ENCODE measurements around the gene AUP1.

Gene AUP1

GRCh38 chr2:74576211-74576862 lies 46.8 kb upstream of the AUP1 start:
- Histone ChIP-seq H2AFZ (ENCODE audit: low read depth, low read length) (0 out of 2 replicates have a peak overlapping the region, but pooled peaks have one; percentile 19), H3K9me3 (ENCODE audit: insufficient read depth, low read length) (no peaks in the 10 kb centered on the region), H3K27me3 (ENCODE audit: low read depth, low read length) (no peaks in the 10 kb centered on the region), H4K20me1 (ENCODE audit: insufficient read depth, low read length) (no peaks in the 10 kb centered on the region), H3K36me3 (replicated peaks; ENCODE audit: low read depth, low read length) (no peaks in the 10 kb centered on the region), H3K79me2 (ENCODE audit: low read length) (no peaks in the 10 kb centered on the region), H3K4me1 (ENCODE audit: low read length) (peaks cover 54% of the 10 kb centered on the region), H3K4me2 (ENCODE audit: low read length) (peak overlapping the region; percentile 56), H3K4me3 (ENCODE audit: low read length) (no peak overlapping the region), H3K27ac (ENCODE audit: low read length) (peak overlapping the region; percentile 76), H3K9ac (ENCODE audit: low read length) (no peak overlapping the region)
- TF ChIP-seq CTCF (IDR thresholded peaks at IDR 0.05; ENCODE audit: low read depth, low read length) (no peak), EZH2phosphoT487 (IDR thresholded peaks at IDR 0.05; ENCODE audit: low read depth) (no peak)

GRCh38 chr2:74575320-74575719 lies 45.8 kb upstream of the AUP1 start:
- H2AFZ ChIP-seq (ENCODE audit: low read depth, low read length): no peak overlapping the region
- H3K27ac ChIP-seq (ENCODE audit: low read length): no peak overlapping the region
- H3K4me2 ChIP-seq (ENCODE audit: low read length): no peak overlapping the region

GRCh38 chr2:74573747-74574562 lies 44.4 kb upstream of the AUP1 start:
- TF ChIP-seq EZH2phosphoT487 (IDR thresholded peaks at IDR 0.05; ENCODE audit: low read depth): no peak
- no peak for TF ChIP-seq CTCF (IDR thresholded peaks at IDR 0.05; ENCODE audit: low read depth, low read length)
- Histone ChIP-seq H3K9ac (ENCODE audit: low read length) (peak overlapping the region; percentile 13; the same call in 1 of the 2 replicates), H3K9me3 (ENCODE audit: insufficient read depth, low read length) (no peaks in the 10 kb centered on the region), H3K27me3 (ENCODE audit: low read depth, low read length) (no peaks in the 10 kb centered on the region), H3K4me3 (ENCODE audit: low read length) (peak overlapping the region; percentile 39; the same call in 1 of the 2 replicates), H2AFZ (ENCODE audit: low read depth, low read length) (peak overlapping the region; percentile 69), H3K27ac (ENCODE audit: low read length) (no peak overlapping the region), H4K20me1 (ENCODE audit: insufficient read depth, low read length) (no peaks in the 10 kb centered on the region), H3K4me2 (ENCODE audit: low read length) (peak overlapping the region; percentile 57), H3K4me1 (ENCODE audit: low read length) (peaks cover 63% of the 10 kb centered on the region), H3K79me2 (ENCODE audit: low read length) (no peaks in the 10 kb centered on the region), H3K36me3 (replicated peaks; ENCODE audit: low read depth, low read length) (no peaks in the 10 kb centered on the region)

More at GRCh38 chr2:74575320-74575719, 45.8 kb upstream of the AUP1 start:
- Histone ChIP-seq H3K4me1 (ENCODE audit: low read length) (peaks cover 64% of the 10 kb centered on the region), H3K27me3 (ENCODE audit: low read depth, low read length) (no peaks in the 10 kb centered on the region), H3K4me3 (ENCODE audit: low read length) (no peak overlapping the region), H3K79me2 (ENCODE audit: low read length) (no peaks in the 10 kb centered on the region), H3K9ac (ENCODE audit: low read length) (no peak overlapping the region), H3K9me3 (ENCODE audit: insufficient read depth, low read length) (no peaks in the 10 kb centered on the region), H4K20me1 (ENCODE audit: insufficient read depth, low read length) (no peaks in the 10 kb centered on the region), H3K36me3 (replicated peaks; ENCODE audit: low read depth, low read length) (no peaks in the 10 kb centered on the region)
- TF ChIP-seq CTCF (IDR thresholded peaks at IDR 0.05; ENCODE audit: low read depth, low read length) (no peak), EZH2phosphoT487 (IDR thresholded peaks at IDR 0.05; ENCODE audit: low read depth) (no peak)
